A549 (cell line): ENCODE measurements around the gene MPHOSPH9. TPM values are rescaled to one million over a fixed set of nuclear protein-coding genes. Genes with fewer than 3 reads are reported as not detected.

Experiments
- ATAC-seq, 2 experiments: fragments of 200-7000 bp in 1 of 2; fragments of >200 bp in 1 of 2; cut with Nextera tagmentation in 1 of 2; cut with Tn5 transposase in 1 of 2; 3 replicates each; pipeline versions ENCODE4 v1.8.0 to v1.9.1; 2018 to 2020; ENCODE audit warnings: mild to moderate bottlenecking in 1 of 2, moderate library complexity in 1 of 2
- CTCF ChIA-PET: fragments of 300-600 bp; sonication (Branson Sonifier 250); formaldehyde crosslinking; extraction: SDS; loops from one replicate; lab custom pipeline; 2021; ENCODE audit warnings: antibody characterized with exemption, inconsistent platforms; lab: Yijun Ruan, JAX
- POLR2A ChIA-PET: fragments of 350-600 bp; formaldehyde crosslinking; extraction: SDS; loops from one replicate; lab custom pipeline; 2021; ENCODE audit warnings: antibody characterized with exemption, inconsistent platforms; lab: Yijun Ruan, JAX
- DNase-seq, 2 experiments: peaks; one replicate each; pipeline versions ENCODE4 v3.0.0 to v3.0.0-alpha.2; 2011 to 2016; ENCODE audit warnings: low read depth in 1 of 2, low spot score in 1 of 2
- FAIRE-seq: peaks from 2 replicates; lab custom pipeline; 2011; peaks lifted over from hg19 to GRCh38; lab: Jason Lieb, UNC
- H3K27ac ChIP-seq, 2 experiments: fragments of >200 bp; sonication (Bioruptor Twin); formaldehyde crosslinking; 3 replicates each; pipeline ENCODE4 v1.5.1; 2016 to 2017
- H3K4me1 ChIP-seq: fragments of >200 bp; sonication (Bioruptor Twin); formaldehyde crosslinking; 3 replicates; pipeline ENCODE4 v1.6.1; 2016
- H3K4me2 ChIP-seq: fragments of >200 bp; sonication (Bioruptor Twin); formaldehyde crosslinking; 3 replicates; pipeline ENCODE4 v1.6.1; 2016
- H3K4me3 ChIP-seq: fragments of >200 bp; sonication (Bioruptor Twin); formaldehyde crosslinking; 3 replicates; pipeline ENCODE4 v1.5.1; 2016
- H3K9me3 ChIP-seq: fragments of >200 bp; sonication (Bioruptor Twin); formaldehyde crosslinking; 3 replicates; pipeline ENCODE4 v1.6.1; 2016
- BHLHE40 ChIP-seq: IDR thresholded peaks from 2 replicates; pipeline ENCODE4 v1.6.1; 2012; ENCODE audit warnings: low read depth, low read length, inconsistent platforms
- CHD2 ChIP-seq: fragments of 150-350 bp; IDR thresholded peaks from 2 replicates; pipeline ENCODE4 v1.6.1; 2014; ENCODE audit warnings: low read length; ENCODE audit not compliant: partially characterized antibody
- CTCF ChIP-seq: fragments of >200 bp; sonication (Bioruptor Twin); formaldehyde crosslinking; IDR thresholded peaks from 3 replicates; pipeline ENCODE4 v1.5.1; 2016
- ELK1 ChIP-seq: fragments of 150-350 bp; IDR thresholded peaks from 2 replicates; pipeline ENCODE4 v1.6.1; 2014; ENCODE audit warnings: low read depth, mild to moderate bottlenecking, low read length
- HOXA7 ChIP-seq: fragments of 250-450 bp; sonication (Bioruptor Pico); IDR thresholded peaks from 2 replicates; pipeline ENCODE4 v1.5.0; 2020; ENCODE audit warnings: mild to moderate bottlenecking, moderate library complexity
- MAX ChIP-seq: IDR thresholded peaks from 2 replicates; pipeline ENCODE4 v1.6.1; 2012
- MAZ ChIP-seq: fragments of 150-350 bp; IDR thresholded peaks from 2 replicates; pipeline ENCODE4 v1.6.1; 2014; ENCODE audit warnings: antibody characterized with exemption, low read depth, low read length, borderline replicate concordance
- PHF8 ChIP-seq: fragments of 200-600 bp; sonication (generic); IDR thresholded peaks from 2 replicates; pipeline ENCODE4 v1.6.1; 2016; ENCODE audit warnings: low read depth, mild to moderate bottlenecking, antibody characterized with exemption, moderate library complexity, borderline replicate concordance
- RAD21 ChIP-seq, 2 experiments: fragments of >200 bp in 1 of 2; sonication (Bioruptor Twin) in 1 of 2; formaldehyde crosslinking in 1 of 2; IDR thresholded peaks in 1 of 2; conservative IDR thresholded peaks in 1 of 2; 2 replicates in 1 of 2; 3 replicates in 1 of 2; pipeline ENCODE4 v1.6.1; 2012 to 2018; ENCODE audit warnings: inconsistent platforms in 1 of 2
- SMC3 ChIP-seq: fragments of >200 bp; sonication (Bioruptor Twin); formaldehyde crosslinking; IDR thresholded peaks from 3 replicates; pipeline ENCODE4 v1.6.1; 2018; ENCODE audit warnings: inconsistent platforms
- SREBF2 ChIP-seq: fragments of 450-650 bp; IDR thresholded peaks from 2 replicates; pipeline ENCODE4 v1.6.1; 2014; ENCODE audit warnings: mild to moderate bottlenecking, moderate library complexity
- USF2 ChIP-seq: fragments of 450-650 bp; IDR thresholded peaks from 2 replicates; pipeline ENCODE4 v1.6.1; 2014; ENCODE audit warnings: antibody characterized with exemption
- whole genome bisulfite sequencing: methylation state at CpG from one replicate; pipeline ENCODE4 v1.1.6; 2017; ENCODE audit errors: missing lambda C conversion rate; 5-methylcytosine and 5-hydroxymethylcytosine counted together
- polyA plus RNA-seq, 4 experiments: library from polyadenylated mRNA; depleted of rRNA in 3 of 4; stranded (reverse); fragments of >200 nt; fragmentation: RNase III in 1 of 4; extraction: RNeasy Plus Mini Kit Qiagen cat#74134 plus additional on column Dnase treatment in 1 of 4; gene quantifications; 2 replicates in 3 of 4; 3 replicates in 1 of 4; pipeline ENCODE4 v1.2.3, GENCODE V29; 2011 to 2017

Gene MPHOSPH9
- polyA plus RNA-seq, 2 of the 4 experiments (the other 2 are of a cell fraction) = 31.0 to 74.9 TPM

- TF ChIP-seq CHD2 (no peak), HOXA7 (CRISPR knock-in tag) (no peak)
These were observed 40.2 kb upstream of the MPHOSPH9 start (continued) for GRCh38 chr12:123273166-123273565.

- TF ChIP-seq SMC3 (peak; percentile 64), MAZ (no peak), RAD21 (conservative IDR thresholded peaks at IDR 0.05 in 1 of 2, IDR thresholded peaks at IDR 0.05 in 1 of 2) (peak; percentile 55 to 74), BHLHE40 (no peak), CTCF (peak; percentile 71)
- Histone ChIP-seq H3K4me2 (peak overlapping the region; percentile 90), H3K9me3 (no peaks in the 10 kb centered on the region), H3K27ac (peak overlapping the region; percentile 96 to 100), H3K4me3 (peak overlapping the region; percentile 94), H3K4me1 (peaks cover 16% of the 10 kb centered on the region)
- ChIA-PET CTCF (interaction anchor here (0.5 to 1.5 kb wide), 4 partner anchors 14 to 331 kb away, joined by 3 to 11 read pairs (median 4); partner anchors contain the start of gene DDX55), POLR2A (no interaction called here)
- 0% methylated on average over 13 of the region's 108 CpGs for WGBS
- FAIRE-seq (no peak), ATAC-seq (peak; percentile 70 to 86), DNase-seq (peak; percentile 57 to 76)
These were observed 38.2 kb upstream of the MPHOSPH9 start for GRCh38 chr12:123271001-123271668.

- Histone ChIP-seq H3K4me3 (peak overlapping the region; percentile 94), H3K27ac (peak overlapping the region; percentile 96 to 100), H3K9me3 (no peaks in the 10 kb centered on the region), H3K4me2 (peak overlapping the region; percentile 90)
- peak in 1 of 2 experiments; percentile 29; a peak in 3 of 6 replicates for ATAC-seq
- FAIRE-seq = no peak
- 3% methylated on average over 36 of the region's 51 CpGs for WGBS
- POLR2A ChIA-PET = interaction anchor here (0.5 kb wide), 1 partner anchor 466 kb away, joined by 3 read pairs; no protein-coding TSS in a partner anchor
- no peak for DNase-seq
- CTCF ChIA-PET = interaction anchor here (0.5 to 1.5 kb wide), 8 partner anchors 15 to 1497 kb away, joined by 3 to 11 read pairs (median 3); partner anchors contain the start of gene DDX55
- TF ChIP-seq SREBF2 (no peak), MAX (peak; percentile 36; the same call in 1 of the 2 replicates), USF2 (peak; percentile 43), PHF8 (no peak)
- TF ChIP-seq, all 56 proteins: peak for 2
- peaks cover 16% of the 10 kb centered on the region for H3K4me1 ChIP-seq
These were observed 37.5 kb upstream of the MPHOSPH9 start for GRCh38 chr12:123270214-123271000.

- ATAC-seq = peak in 1 of 2 experiments; percentile 40; a peak in 3 of 6 replicates
- no peak for TF ChIP-seq ELK1
- 48% methylated on average over 7 of the region's 7 CpGs for WGBS
- no peak for DNase-seq
- Histone ChIP-seq H3K27ac (peak overlapping the region; percentile 96 to 100), H3K4me2 (peak overlapping the region; percentile 90), H3K4me3 (peak overlapping the region; percentile 94), H3K9me3 (no peaks in the 10 kb centered on the region), H3K4me1 (peaks cover 16% of the 10 kb centered on the region)
- ChIA-PET CTCF (interaction anchor here (0.9 to 1.5 kb wide), 3 partner anchors 96 to 1498 kb away, joined by 3 to 11 read pairs (median 3); partner anchors contain the start of gene DDX55), POLR2A (interaction anchor here (0.5 kb wide), 1 partner anchor 465 kb away, joined by 3 read pairs; no protein-coding TSS in a partner anchor)
- no peak for FAIRE-seq
These were observed 36.9 kb upstream of the MPHOSPH9 start for GRCh38 chr12:123269896-123270213.
